HAP-1 (cell line): ENCODE data around the gene EHBP1.

ENCODE experiments used
- DNase-seq, 2 experiments: peaks; one replicate each; pipeline ENCODE4 v3.0.0-alpha.2; 2016 to 2020; ENCODE audit warnings: low spot score in 2 of 2
- H3K27me3 ChIP-seq: fragments of 250-450 bp; sonication (Bioruptor Pico); 2 replicates; pipeline ENCODE4 v1.5.1; 2020; ENCODE audit warnings: low read depth, mild to moderate bottlenecking, moderate library complexity
- H3K36me3 ChIP-seq: fragments of 250-450 bp; sonication (Bioruptor Pico); replicated peaks from 2 replicates; pipeline ENCODE4 v1.5.1; 2020; ENCODE audit warnings: mild to moderate bottlenecking
- H3K4me1 ChIP-seq: fragments of 250-450 bp; sonication (Bioruptor Pico); 2 replicates; pipeline ENCODE4 v1.5.1; 2020; ENCODE audit warnings: mild to moderate bottlenecking
- H3K4me3 ChIP-seq: fragments of 250-450 bp; sonication (Bioruptor Pico); 2 replicates; pipeline ENCODE4 v1.5.1; 2020; ENCODE audit warnings: mild to moderate bottlenecking, moderate library complexity
- H3K9me3 ChIP-seq: fragments of 250-450 bp; sonication (Bioruptor Pico); 2 replicates; pipeline ENCODE4 v1.5.1; 2020; ENCODE audit warnings: mild to moderate bottlenecking, moderate library complexity
- in situ Hi-C: fragments of 300-500 bp; cut with MboI; formaldehyde crosslinking; loops from 3 replicates; pipeline ENCODE4 v1.14.3; 2020; ENCODE audit warnings: low sequenced_read_pairs, inconsistent platforms, mixed read lengths

Gene EHBP1

GRCh38 chr2:62811086-62811485 lies 105.6 kb downstream of the EHBP1 start:
- no peak for DNase-seq
- H3K36me3 ChIP-seq, result no peaks in the 10 kb centered on the region
- in situ Hi-C loops, result no loop called here
- H3K9me3 ChIP-seq, result no peaks in the 10 kb centered on the region
- no peak overlapping the region for H3K4me3 ChIP-seq
- 0 out of 2 replicates have a peak, but pooled peaks cover 3% of the 10 kb centered on the region for H3K4me1 ChIP-seq
- no peaks in the 10 kb centered on the region for H3K27me3 ChIP-seq

- 0 out of 2 replicates have a peak, but pooled peaks cover 7% of the 10 kb centered on the region for H3K4me1 ChIP-seq
- no peaks in the 10 kb centered on the region for H3K9me3 ChIP-seq
- in situ Hi-C loops, result no loop called here
- H3K4me3 ChIP-seq, result no peak overlapping the region
- no peaks in the 10 kb centered on the region for H3K36me3 ChIP-seq
- no peak for DNase-seq
- no peaks in the 10 kb centered on the region for H3K27me3 ChIP-seq
Observed at GRCh38 chr2:62811972-62812371, 106.5 kb downstream of the EHBP1 start.

- Histone ChIP-seq H3K4me1 (0 out of 2 replicates have a peak, but pooled peaks cover 7% of the 10 kb centered on the region), H3K4me3 (no peak overlapping the region), H3K27me3 (no peaks in the 10 kb centered on the region), H3K36me3 (no peaks in the 10 kb centered on the region), H3K9me3 (no peaks in the 10 kb centered on the region)
- DNase-seq, result no peak
- in situ Hi-C loops, result no loop called here
Observed at GRCh38 chr2:62812921-62813825, 107.7 kb downstream of the EHBP1 start.

- Histone ChIP-seq H3K27me3 (no peaks in the 10 kb centered on the region), H3K36me3 (no peaks in the 10 kb centered on the region), H3K9me3 (no peaks in the 10 kb centered on the region), H3K4me3 (no peak overlapping the region), H3K4me1 (0 out of 2 replicates have a peak, but pooled peaks cover 7% of the 10 kb centered on the region)
- in situ Hi-C loops, result no loop called here
- no peak for DNase-seq
Observed at GRCh38 chr2:62814123-62814522, 108.6 kb downstream of the EHBP1 start.

GRCh38 chr2:62817348-62817747 lies 111.8 kb downstream of the EHBP1 start:
- Histone ChIP-seq H3K4me3 (no peak overlapping the region), H3K4me1 (peaks cover 9% of the 10 kb centered on the region; the same call in 1 of the 2 replicates), H3K36me3 (no peaks in the 10 kb centered on the region), H3K9me3 (no peaks in the 10 kb centered on the region), H3K27me3 (no peaks in the 10 kb centered on the region)
- DNase-seq, result no peak
- in situ Hi-C loops, result no loop called here

- Histone ChIP-seq H3K36me3 (no peaks in the 10 kb centered on the region), H3K27me3 (no peaks in the 10 kb centered on the region), H3K9me3 (no peaks in the 10 kb centered on the region), H3K4me3 (no peak overlapping the region), H3K4me1 (peaks cover 10% of the 10 kb centered on the region; the same call in 1 of the 2 replicates)
- in situ Hi-C loops, result no loop called here
- DNase-seq, result no peak
Observed at GRCh38 chr2:62817995-62818713, 112.6 kb downstream of the EHBP1 start.

GRCh38 chr2:62822549-62822948 lies 117.0 kb downstream of the EHBP1 start:
- Histone ChIP-seq H3K27me3 (no peaks in the 10 kb centered on the region), H3K36me3 (peaks cover 6% of the 10 kb centered on the region; the same call in 1 of the 2 replicates), H3K4me3 (no peak overlapping the region), H3K4me1 (peaks cover 37% of the 10 kb centered on the region), H3K9me3 (no peaks in the 10 kb centered on the region)
- no peak for DNase-seq
- in situ Hi-C loops, result no loop called here

GRCh38 chr2:62824388-62824787 lies 118.9 kb downstream of the EHBP1 start:
- in situ Hi-C loops, result no loop called here
- peak in 1 of 2 experiments; percentile 63 for DNase-seq
- Histone ChIP-seq H3K9me3 (no peaks in the 10 kb centered on the region), H3K36me3 (peaks cover 6% of the 10 kb centered on the region; the same call in 1 of the 2 replicates), H3K27me3 (no peaks in the 10 kb centered on the region), H3K4me1 (peaks cover 37% of the 10 kb centered on the region), H3K4me3 (no peak overlapping the region)

- in situ Hi-C loops, result no loop called here
- Histone ChIP-seq H3K27me3 (no peaks in the 10 kb centered on the region), H3K4me1 (peaks cover 37% of the 10 kb centered on the region), H3K36me3 (peaks cover 6% of the 10 kb centered on the region; the same call in 1 of the 2 replicates), H3K9me3 (no peaks in the 10 kb centered on the region), H3K4me3 (no peak overlapping the region)
- DNase-seq, result peak in 1 of 2 experiments; percentile 34
Observed at GRCh38 chr2:62826141-62826540, 120.6 kb downstream of the EHBP1 start.

GRCh38 chr2:62826953-62827675 lies 121.6 kb downstream of the EHBP1 start:
- no peaks in the 10 kb centered on the region for H3K27me3 ChIP-seq
- H3K9me3 ChIP-seq, result no peaks in the 10 kb centered on the region
- DNase-seq, result no peak
- peaks cover 12% of the 10 kb centered on the region for H3K36me3 ChIP-seq
- in situ Hi-C loops, result no loop called here
- H3K4me1 ChIP-seq, result peaks cover 35% of the 10 kb centered on the region
- no peak overlapping the region for H3K4me3 ChIP-seq

- H3K27me3 ChIP-seq, result no peaks in the 10 kb centered on the region
- peaks cover 20% of the 10 kb centered on the region for H3K36me3 ChIP-seq
- no peak for DNase-seq
- no peaks in the 10 kb centered on the region for H3K9me3 ChIP-seq
- H3K4me1 ChIP-seq, result no peaks in the 10 kb centered on the region; the same call in 1 of the 2 replicates
- H3K4me3 ChIP-seq, result no peak overlapping the region
- in situ Hi-C loops, result no loop called here
Observed at GRCh38 chr2:62831729-62832128, 126.2 kb downstream of the EHBP1 start.

- no peaks in the 10 kb centered on the region for H3K36me3 ChIP-seq
- H3K27me3 ChIP-seq, result no peaks in the 10 kb centered on the region
- no peak for DNase-seq
- in situ Hi-C loops, result no loop called here
- H3K4me3 ChIP-seq, result no peak overlapping the region
- no peaks in the 10 kb centered on the region for H3K4me1 ChIP-seq
- H3K9me3 ChIP-seq, result peaks cover 2% of the 10 kb centered on the region; the same call in 1 of the 2 replicates
Observed at GRCh38 chr2:62844311-62845090, 139.0 kb downstream of the EHBP1 start.

- no peaks in the 10 kb centered on the region for H3K27me3 ChIP-seq
- H3K36me3 ChIP-seq, result no peaks in the 10 kb centered on the region
- no peaks in the 10 kb centered on the region for H3K4me1 ChIP-seq
- no peak overlapping the region for H3K4me3 ChIP-seq
- DNase-seq, result no peak
- in situ Hi-C loops, result no loop called here
- H3K9me3 ChIP-seq, result no peaks in the 10 kb centered on the region; the same call in 1 of the 2 replicates
Observed at GRCh38 chr2:62845256-62845655, 139.7 kb downstream of the EHBP1 start.
